CD4-positive, CD25-positive, alpha-beta regulatory T cell (primary cell): Measurements from ENCODE around the gene MYH7B. TPM values are rescaled to one million over a fixed set of nuclear protein-coding genes. Genes with fewer than 3 reads are reported as not detected.

Experiments used
- ATAC-seq, 2 donors: fragments of 150-1000 bp; cut with Tn5 transposase; one replicate each; pipeline ENCODE4 v1.10.0; 2021; ENCODE audit warnings: low read depth in 2 of 2, moderate number of reproducible peaks in 2 of 2, moderate library complexity in 1 of 2
- DNase-seq, 3 donors: peaks; one replicate each; pipeline versions ENCODE4 v3.0.0 to v3.0.0-alpha.2; 2012 to 2022; ENCODE audit warnings: mixed read lengths in 1 of 3
- H3K27ac ChIP-seq: one replicate; pipeline ENCODE4 v1.7.0; 2013; ENCODE audit warnings: mild to moderate bottlenecking, low read length; ENCODE audit not compliant: insufficient read depth, poor library complexity, severe bottlenecking
- H3K27me3 ChIP-seq: one replicate; pipeline ENCODE4 v1.7.0; 2013; ENCODE audit warnings: low read length; ENCODE audit not compliant: control insufficient read depth, insufficient read depth
- H3K36me3 ChIP-seq: one replicate; pipeline ENCODE4 v1.7.0; 2013; ENCODE audit warnings: mild to moderate bottlenecking, low read length, moderate library complexity; ENCODE audit not compliant: control insufficient read depth, insufficient read depth
- H3K4me1 ChIP-seq: 2 replicates; pipeline ENCODE4 v1.7.0; 2013; ENCODE audit warnings: mild to moderate bottlenecking, low read length; ENCODE audit not compliant: insufficient read depth, control insufficient read depth, poor library complexity, severe bottlenecking
- H3K4me3 ChIP-seq: one replicate; pipeline ENCODE4 v1.7.0; 2013; ENCODE audit warnings: low read depth, mild to moderate bottlenecking, low read length, moderate library complexity
- H3K9me3 ChIP-seq, 2 experiments: 1 replicate in 1 of 2; 2 replicates in 1 of 2; pipeline ENCODE4 v1.7.0; 2013; ENCODE audit warnings: low read length in 2 of 2, mild to moderate bottlenecking in 1 of 2, moderate library complexity in 1 of 2; ENCODE audit not compliant: control insufficient read depth in 2 of 2
- H3K27ac Mint-ChIP-seq, 3 donors: one replicate each; pipeline ENCODE4 v1.8.0; 2020 to 2022; ENCODE audit warnings: mild to moderate bottlenecking in 3 of 3, mixed read lengths in 3 of 3, moderate library complexity in 2 of 3
- H3K27me3 Mint-ChIP-seq: one replicate; pipeline ENCODE4 v1.8.0; 2022; ENCODE audit warnings: mild to moderate bottlenecking, mixed read lengths
- H3K36me3 Mint-ChIP-seq: one replicate; pipeline ENCODE4 v1.8.0; 2020; ENCODE audit warnings: mixed read lengths
- H3K4me1 Mint-ChIP-seq, 4 donors: one replicate each; pipeline ENCODE4 v1.8.0; 2020 to 2022; ENCODE audit warnings: mixed read lengths in 4 of 4, mild to moderate bottlenecking in 1 of 4
- H3K4me3 Mint-ChIP-seq, 4 donors: one replicate each; pipeline ENCODE4 v1.8.0; 2020 to 2022; ENCODE audit warnings: mild to moderate bottlenecking in 4 of 4, mixed read lengths in 4 of 4, moderate library complexity in 3 of 4
- H3K9me3 Mint-ChIP-seq, 7 donors: one replicate each; pipeline ENCODE4 v1.8.0; 2020 to 2022; ENCODE audit warnings: mixed read lengths in 7 of 7, mild to moderate bottlenecking in 3 of 7, moderate library complexity in 2 of 7
- polyA plus RNA-seq, 4 donors: library from polyadenylated mRNA; unstranded; fragments of 300-500 nt; fragmentation: Illumina TruSeq; gene quantifications; one replicate each; pipeline ENCODE4 v1.2.3, GENCODE V29; 2021
- total RNA-seq: library from RNA; stranded (reverse); gene quantifications from one replicate; pipeline ENCODE4 v1.2.3, GENCODE V29; 2022

The MYH7B gene
- total and polyA plus RNA-seq, 5 donors from 2014 or later: 0.20 to 0.35 TPM; not detected in 3

DNA sequence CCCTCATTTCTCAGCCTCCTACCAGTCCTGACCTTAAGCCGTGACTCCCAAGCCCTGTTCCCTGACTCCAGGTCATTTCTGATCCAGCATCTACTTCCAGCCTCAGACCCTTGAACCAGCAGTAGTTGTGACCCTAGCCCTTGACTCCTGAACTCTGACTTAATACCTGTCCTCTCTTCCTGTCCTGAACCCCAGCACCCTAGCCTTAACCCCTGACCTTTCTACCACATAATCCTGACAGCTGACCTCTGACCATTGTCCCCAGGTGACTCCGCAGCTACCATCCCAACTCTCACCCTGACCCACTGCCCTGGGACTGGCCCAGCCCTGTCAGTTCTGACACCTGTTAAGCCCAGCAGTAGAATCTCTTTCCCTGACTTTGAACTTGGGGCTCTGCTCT, 42.1 kb downstream of the MYH7B start:
- Mint-ChIP-seq H3K9me3 (peaks cover 0 to 2% (median 0%) of the 10 kb centered on the region in 7 donors), H3K27me3 (no peaks in the 10 kb centered on the region), H3K36me3 (peaks cover 32% of the 10 kb centered on the region), H3K4me1 (peaks cover 0 to 7% (median 1%) of the 10 kb centered on the region in 4 donors), H3K27ac (no peak overlapping the region), H3K4me3 (peak overlapping the region in 2 of 4 donors; percentile 57 to 73)
- no peak for ATAC-seq
- Histone ChIP-seq H3K27me3 (no peaks in the 10 kb centered on the region), H3K9me3 (no peaks in the 10 kb centered on the region), H3K36me3 (peaks cover 53% of the 10 kb centered on the region), H3K27ac (no peak overlapping the region), H3K4me1 (no peaks in the 10 kb centered on the region), H3K4me3 (no peak overlapping the region)
- no peak for DNase-seq

DNA sequence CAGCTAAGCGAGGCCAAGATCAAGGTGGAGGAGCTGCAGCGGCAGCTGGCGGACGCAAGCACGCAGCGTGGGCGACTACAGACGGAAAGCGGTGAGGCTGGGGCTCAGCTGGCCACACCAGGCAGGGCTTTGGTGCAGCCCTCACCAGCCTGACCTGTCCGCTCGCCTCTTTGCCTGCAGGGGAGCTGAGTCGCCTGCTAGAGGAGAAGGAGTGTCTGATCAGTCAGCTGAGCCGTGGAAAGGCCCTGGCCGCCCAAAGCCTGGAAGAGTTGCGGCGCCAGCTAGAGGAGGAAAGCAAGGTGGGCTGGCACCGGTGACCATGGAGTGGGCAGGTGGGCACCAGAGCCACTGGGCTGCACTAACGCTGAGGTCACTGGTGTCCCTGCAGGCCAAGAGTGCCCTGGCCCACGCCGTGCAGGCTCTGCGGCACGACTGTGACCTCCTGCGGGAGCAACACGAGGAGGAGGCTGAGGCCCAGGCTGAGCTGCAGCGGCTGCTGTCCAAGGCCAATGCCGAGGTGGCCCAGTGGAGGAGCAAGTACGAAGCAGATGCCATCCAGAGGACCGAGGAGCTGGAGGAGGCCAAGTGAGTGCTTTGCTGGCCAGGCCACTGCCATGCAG, 42.8 kb downstream of the MYH7B start:
- no peak for DNase-seq
- no peak for ATAC-seq
- no peaks in the 10 kb centered on the region for H3K27me3 ChIP-seq
- Mint-ChIP-seq H3K4me3 (no peak overlapping the region), H3K4me1 (peaks cover 0 to 7% (median 1%) of the 10 kb centered on the region in 4 donors), H3K27me3 (no peaks in the 10 kb centered on the region), H3K9me3 (peaks cover 0 to 2% (median 0%) of the 10 kb centered on the region in 7 donors), H3K27ac (peak overlapping the region in 1 of 3 donors; percentile 91), H3K36me3 (peaks cover 32% of the 10 kb centered on the region)
- H3K27ac ChIP-seq: no peak overlapping the region
- no peaks in the 10 kb centered on the region for H3K4me1 ChIP-seq
- H3K36me3 ChIP-seq: peaks cover 60% of the 10 kb centered on the region
- H3K9me3 ChIP-seq: no peaks in the 10 kb centered on the region
- H3K4me3 ChIP-seq: no peak overlapping the region

DNA sequence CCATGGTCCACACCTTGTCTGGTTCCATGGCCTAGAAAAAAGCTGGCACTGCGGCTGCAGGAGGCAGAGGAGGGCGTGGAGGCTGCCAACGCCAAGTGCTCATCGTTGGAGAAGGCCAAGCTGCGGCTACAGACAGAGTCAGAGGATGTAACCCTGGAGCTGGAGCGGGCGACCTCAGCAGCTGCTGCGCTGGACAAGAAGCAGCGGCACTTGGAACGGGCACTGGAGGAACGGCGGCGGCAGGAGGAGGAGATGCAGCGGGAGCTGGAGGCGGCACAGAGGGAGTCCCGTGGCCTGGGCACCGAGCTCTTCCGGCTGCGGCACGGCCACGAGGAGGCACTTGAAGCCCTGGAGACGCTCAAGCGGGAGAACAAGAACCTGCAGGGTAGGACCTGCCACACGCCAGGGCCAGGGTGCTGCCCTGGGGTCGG, 43.4 kb downstream of the MYH7B start:
- no peak overlapping the region for H3K27ac Mint-ChIP-seq
- peaks cover 0 to 7% (median 1%) of the 10 kb centered on the region in 4 donors for H3K4me1 Mint-ChIP-seq
- Histone ChIP-seq H3K27me3 (no peaks in the 10 kb centered on the region), H3K9me3 (no peaks in the 10 kb centered on the region), H3K4me3 (no peak overlapping the region), H3K27ac (no peak overlapping the region), H3K36me3 (peaks cover 66% of the 10 kb centered on the region), H3K4me1 (no peaks in the 10 kb centered on the region)
- peaks cover 32% of the 10 kb centered on the region for H3K36me3 Mint-ChIP-seq
- no peaks in the 10 kb centered on the region for H3K27me3 Mint-ChIP-seq
- ATAC-seq (no peak), DNase-seq (no peak)
- no peak overlapping the region for H3K4me3 Mint-ChIP-seq
- H3K9me3 Mint-ChIP-seq: peaks cover 0 to 2% (median 0%) of the 10 kb centered on the region in 7 donors

DNA sequence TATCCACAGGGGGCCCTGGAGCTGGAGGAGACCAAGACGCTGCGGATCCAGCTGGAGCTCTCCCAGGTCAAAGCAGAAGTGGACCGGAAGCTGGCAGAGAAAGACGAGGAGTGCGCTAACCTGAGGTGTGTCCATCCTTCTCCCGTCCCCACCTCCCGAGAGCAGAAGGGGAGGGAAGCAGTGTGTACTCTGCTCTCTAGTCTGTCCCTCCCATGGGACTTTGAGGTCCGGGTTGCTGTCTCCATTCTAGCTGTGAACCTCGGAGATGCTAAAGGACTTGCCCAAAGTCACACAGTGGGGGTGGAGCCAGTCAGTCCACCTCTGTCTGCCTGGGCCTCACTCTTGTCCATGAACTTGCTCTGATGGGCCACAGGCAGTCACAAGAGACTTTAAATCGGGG, 44.1 kb downstream of the MYH7B start:
- Histone ChIP-seq H3K9me3 (no peaks in the 10 kb centered on the region), H3K4me1 (no peaks in the 10 kb centered on the region), H3K27ac (no peak overlapping the region), H3K36me3 (peaks cover 68% of the 10 kb centered on the region), H3K27me3 (no peaks in the 10 kb centered on the region), H3K4me3 (no peak overlapping the region)
- Mint-ChIP-seq H3K4me3 (no peak overlapping the region), H3K36me3 (peaks cover 32% of the 10 kb centered on the region), H3K27ac (no peak overlapping the region), H3K27me3 (no peaks in the 10 kb centered on the region), H3K4me1 (peaks cover 0 to 7% (median 1%) of the 10 kb centered on the region in 4 donors), H3K9me3 (peaks cover 0 to 2% (median 0%) of the 10 kb centered on the region in 7 donors)
- ATAC-seq: no peak
- DNase-seq: no peak

DNA sequence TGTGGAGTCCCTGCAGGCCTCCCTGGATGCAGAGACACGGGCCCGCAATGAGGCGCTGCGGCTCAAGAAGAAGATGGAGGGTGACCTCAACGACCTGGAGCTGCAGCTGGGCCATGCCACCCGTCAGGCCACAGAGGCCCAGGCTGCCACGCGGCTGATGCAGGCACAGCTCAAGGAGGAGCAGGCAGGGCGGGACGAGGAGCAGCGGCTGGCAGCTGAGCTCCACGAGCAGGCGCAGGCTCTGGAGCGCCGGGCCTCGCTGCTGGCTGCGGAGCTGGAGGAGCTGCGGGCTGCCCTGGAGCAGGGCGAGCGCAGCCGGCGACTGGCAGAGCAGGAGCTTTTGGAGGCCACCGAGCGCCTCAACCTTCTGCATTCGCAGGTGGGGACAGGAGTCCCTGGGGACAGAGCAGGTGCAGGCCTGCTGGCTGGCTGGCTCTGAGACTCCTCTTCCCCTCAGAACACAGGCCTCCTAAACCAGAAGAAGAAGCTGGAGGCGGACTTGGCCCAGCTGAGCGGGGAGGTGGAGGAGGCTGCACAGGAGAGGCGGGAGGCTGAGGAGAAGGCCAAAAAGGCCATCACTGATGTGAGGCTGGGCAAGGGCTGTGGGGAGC, 44.7 kb downstream of the MYH7B start:
- no peak overlapping the region for H3K27ac Mint-ChIP-seq
- Histone ChIP-seq H3K27ac (no peak overlapping the region), H3K4me3 (no peak overlapping the region), H3K9me3 (no peaks in the 10 kb centered on the region), H3K36me3 (peaks cover 74% of the 10 kb centered on the region), H3K4me1 (no peaks in the 10 kb centered on the region), H3K27me3 (no peaks in the 10 kb centered on the region)
- H3K27me3 Mint-ChIP-seq: no peaks in the 10 kb centered on the region
- H3K4me3 Mint-ChIP-seq: peak overlapping the region in 1 of 4 donors; percentile 63
- H3K9me3 Mint-ChIP-seq: peaks cover 0 to 2% (median 0%) of the 10 kb centered on the region in 7 donors
- ATAC-seq (no peak), DNase-seq (no peak)
- peaks cover 0 to 7% (median 1%) of the 10 kb centered on the region in 4 donors for H3K4me1 Mint-ChIP-seq
- peaks cover 32% of the 10 kb centered on the region for H3K36me3 Mint-ChIP-seq

DNA sequence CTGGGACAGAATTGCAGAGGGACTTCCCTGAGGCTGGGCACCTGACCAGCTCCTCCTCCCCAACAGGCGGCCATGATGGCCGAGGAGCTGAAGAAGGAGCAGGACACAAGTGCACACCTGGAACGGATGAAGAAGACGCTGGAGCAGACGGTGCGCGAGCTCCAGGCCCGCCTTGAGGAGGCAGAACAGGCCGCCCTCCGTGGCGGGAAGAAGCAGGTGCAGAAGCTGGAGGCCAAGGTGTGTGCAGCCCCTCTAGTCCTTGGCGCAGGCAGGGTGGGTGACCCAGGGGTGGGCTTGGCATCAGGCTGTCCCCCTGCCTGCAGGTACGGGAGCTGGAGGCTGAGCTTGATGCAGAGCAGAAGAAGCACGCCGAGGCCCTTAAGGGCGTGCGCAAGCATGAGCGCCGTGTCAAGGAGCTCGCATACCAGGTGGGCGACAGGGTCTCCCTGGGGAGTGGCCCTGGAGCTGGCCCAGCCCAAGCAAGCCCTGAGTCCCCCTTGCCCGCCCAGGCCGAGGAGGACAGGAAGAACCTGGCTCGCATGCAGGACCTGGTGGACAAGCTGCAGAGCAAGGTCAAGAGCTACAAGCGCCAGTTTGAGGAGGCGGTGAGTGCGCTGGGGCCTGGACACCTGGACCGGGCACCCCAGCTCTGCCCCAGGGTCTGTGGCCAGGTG, 45.4 kb downstream of the MYH7B start:
- peaks cover 0 to 7% (median 1%) of the 10 kb centered on the region in 4 donors for H3K4me1 Mint-ChIP-seq
- Histone ChIP-seq H3K4me3 (no peak overlapping the region), H3K9me3 (no peaks in the 10 kb centered on the region), H3K27me3 (no peaks in the 10 kb centered on the region), H3K36me3 (peaks cover 78% of the 10 kb centered on the region), H3K4me1 (no peaks in the 10 kb centered on the region), H3K27ac (no peak overlapping the region)
- H3K36me3 Mint-ChIP-seq: peaks cover 30% of the 10 kb centered on the region
- peaks cover 0 to 2% (median 0%) of the 10 kb centered on the region in 7 donors for H3K9me3 Mint-ChIP-seq
- no peak for DNase-seq
- no peak overlapping the region for H3K4me3 Mint-ChIP-seq
- ATAC-seq: no peak
- no peaks in the 10 kb centered on the region for H3K27me3 Mint-ChIP-seq
- H3K27ac Mint-ChIP-seq: peak overlapping the region in 1 of 3 donors; percentile 48

DNA sequence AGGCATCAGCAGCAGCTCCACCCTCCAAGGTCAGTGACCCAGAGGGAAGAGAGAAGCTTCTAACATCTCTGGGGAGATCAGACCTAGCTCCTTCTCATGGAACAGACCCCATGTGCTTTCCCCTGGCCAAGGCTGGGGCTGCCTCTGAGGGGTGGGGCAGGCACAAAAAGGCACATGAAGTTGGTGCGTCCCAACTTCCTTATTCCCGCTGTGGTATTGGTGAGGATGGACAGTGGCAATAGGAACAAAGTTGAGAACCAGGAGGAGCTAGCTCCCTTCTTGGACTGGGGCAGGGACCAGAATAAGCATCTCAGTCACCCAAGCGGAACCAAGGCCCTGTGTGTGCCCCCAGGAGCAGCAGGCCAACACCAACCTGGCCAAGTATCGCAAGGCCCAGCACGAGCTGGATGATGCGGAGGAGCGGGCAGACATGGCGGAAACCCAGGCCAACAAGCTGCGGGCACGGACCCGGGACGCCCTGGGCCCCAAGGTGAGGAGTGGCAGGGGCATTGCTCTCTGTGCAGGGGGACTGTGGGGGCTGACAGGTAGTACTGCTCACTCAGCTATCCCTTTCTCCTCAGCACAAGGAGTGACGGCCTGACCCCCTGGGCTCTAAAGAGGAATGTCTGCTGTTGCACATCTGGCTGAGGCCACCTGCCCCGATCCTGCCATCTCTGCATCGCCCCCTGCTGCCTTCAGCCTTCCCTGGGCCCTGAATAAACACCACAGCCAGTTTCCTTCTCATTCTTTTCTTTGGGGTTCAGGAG, 46.1 kb downstream of the MYH7B start:
- no peak for ATAC-seq
- peak overlapping the region in 1 of 3 donors; percentile 76 for H3K27ac Mint-ChIP-seq
- no peaks in the 10 kb centered on the region for H3K9me3 ChIP-seq

More for the DNA sequence above, 46.1 kb downstream of the MYH7B start:
- H3K27me3 Mint-ChIP-seq: no peaks in the 10 kb centered on the region
- peaks cover 0 to 2% (median 0%) of the 10 kb centered on the region in 7 donors for H3K9me3 Mint-ChIP-seq
- no peak overlapping the region for H3K4me3 ChIP-seq
- H3K4me3 Mint-ChIP-seq: no peak overlapping the region
- no peak overlapping the region for H3K27ac ChIP-seq
- no peaks in the 10 kb centered on the region for H3K27me3 ChIP-seq
- peaks cover 0 to 7% (median 1%) of the 10 kb centered on the region in 4 donors for H3K4me1 Mint-ChIP-seq
- peaks cover 79% of the 10 kb centered on the region for H3K36me3 ChIP-seq
- DNase-seq: no peak
- H3K4me1 ChIP-seq: no peaks in the 10 kb centered on the region
- peaks cover 30% of the 10 kb centered on the region for H3K36me3 Mint-ChIP-seq
